Gastrocnemius medialis (tissue), 4 donors: ENCODE results near the gene MAN2C1.
"Not testable (repeated sequence)": the region's sequence is repeated elsewhere in the genome, so short reads cannot be mapped to it uniquely, and the experiment has no call there.

Experiments used
- CTCF ChIP-seq, 5 experiments: fragments of 450-650 bp in 3 of 5; fragments of 200-600 bp in 2 of 5; sonication (generic) in 2 of 5; IDR thresholded peaks in 4 of 5; conservative IDR thresholded peaks in 1 of 5; 1 replicate in 4 of 5; 2 replicates in 1 of 5; pipeline ENCODE4 v1.5.1; 2016 to 2019; ENCODE audit warnings: antibody characterized with exemption in 5 of 5, mild to moderate bottlenecking in 3 of 5, moderate library complexity in 3 of 5
- POLR2A ChIP-seq, 2 donors: fragments of 450-650 bp; IDR thresholded peaks; one replicate each; pipeline ENCODE4 v1.6.1; 2017; ENCODE audit warnings: antibody characterized with exemption in 2 of 2, mild to moderate bottlenecking in 2 of 2, moderate library complexity in 2 of 2

GRCh38 chr15:75332093-75332492, 36.3 kb downstream of the MAN2C1 start:
- TF ChIP-seq CTCF (IDR thresholded peaks at IDR 0.05 in 4 of 5, conservative IDR thresholded peaks at IDR 0.05 in 1 of 5); POLR2A (IDR thresholded peaks at IDR 0.05): not testable (repeated sequence)
